HG03558 (cell line): ENCODE measurements around the gene SAV1.
"Not testable (repeated sequence)": the region's sequence is repeated elsewhere in the genome, so short reads cannot be mapped to it uniquely, and the experiment has no call there.

Experiments
- ATAC-seq: cut with Tn5 transposase; IDR thresholded peaks from one replicate; pipeline ENCODE4 v1.9.1; 2021; ENCODE audit warnings: moderate number of reproducible peaks; ENCODE audit not compliant: unreplicated experiment; ENCODE audit errors: extremely low read depth

Gene SAV1

DNA sequence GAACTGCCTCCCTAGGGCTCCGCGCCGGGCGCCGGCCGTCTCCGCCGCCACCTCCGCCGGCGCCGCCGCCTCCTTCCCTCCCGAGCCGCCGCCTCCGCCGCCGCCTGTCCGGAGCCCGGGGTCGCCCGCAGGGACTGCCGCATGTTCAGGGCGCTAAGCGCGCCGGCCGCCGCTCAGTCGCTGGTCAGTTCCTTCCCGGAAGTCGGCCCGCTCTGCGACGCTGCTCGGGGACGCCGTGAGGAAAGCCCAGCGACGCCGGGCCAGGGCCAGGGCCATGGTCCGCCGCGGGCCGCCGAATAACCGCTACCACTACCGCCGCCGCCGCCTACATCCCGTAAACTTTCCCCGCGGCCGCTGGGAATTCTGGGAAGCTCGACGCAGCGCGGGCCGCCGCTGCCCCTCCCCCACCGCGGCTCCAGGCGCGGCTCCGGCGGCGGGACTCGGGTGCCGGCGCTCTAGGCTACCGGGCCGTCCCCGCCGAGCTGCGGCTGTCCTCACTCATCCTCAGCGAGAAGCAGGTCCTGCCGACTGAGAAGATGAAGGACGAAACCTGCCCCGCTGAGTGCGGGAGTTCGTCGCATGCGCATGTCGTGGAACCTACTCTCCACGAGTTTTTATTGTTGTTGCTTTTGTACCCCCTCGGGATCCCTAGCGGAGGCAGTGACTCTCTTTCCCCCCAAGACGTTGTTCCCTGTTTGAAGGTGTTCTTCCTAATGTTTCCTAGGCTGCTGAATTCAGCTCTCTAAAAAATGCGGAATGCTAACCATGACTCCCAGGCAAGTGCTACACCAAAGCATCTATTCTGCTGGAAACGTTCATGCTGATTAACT is at the start of gene SAV1:
TSS of gene SAV1 (minus strand) at position 311 of the 830 bp plus-strand sequence. CDS start 339 bp downstream, outside the sequence.
- ATAC-seq: no peak

DNA sequence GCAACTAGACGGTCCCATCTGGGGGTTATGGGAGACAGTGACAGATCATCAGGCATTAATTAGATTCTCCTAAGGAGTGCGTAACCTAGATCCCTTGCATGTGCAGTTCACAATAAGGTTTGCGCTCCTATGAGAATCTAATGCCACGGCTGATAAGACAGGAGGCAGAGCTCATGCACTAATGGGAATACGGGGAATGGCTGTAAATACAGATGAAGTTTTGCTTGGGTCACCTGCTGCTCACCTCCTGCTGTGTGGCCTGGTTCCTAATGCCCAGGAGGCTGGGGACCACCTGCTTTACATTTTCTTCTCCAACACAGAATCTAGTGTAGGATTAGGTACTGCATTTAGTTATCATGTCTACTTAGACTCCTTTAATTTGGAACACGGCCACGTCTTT is 49.7 kb upstream of the SAV1 start:
- no peak for ATAC-seq

DNA sequence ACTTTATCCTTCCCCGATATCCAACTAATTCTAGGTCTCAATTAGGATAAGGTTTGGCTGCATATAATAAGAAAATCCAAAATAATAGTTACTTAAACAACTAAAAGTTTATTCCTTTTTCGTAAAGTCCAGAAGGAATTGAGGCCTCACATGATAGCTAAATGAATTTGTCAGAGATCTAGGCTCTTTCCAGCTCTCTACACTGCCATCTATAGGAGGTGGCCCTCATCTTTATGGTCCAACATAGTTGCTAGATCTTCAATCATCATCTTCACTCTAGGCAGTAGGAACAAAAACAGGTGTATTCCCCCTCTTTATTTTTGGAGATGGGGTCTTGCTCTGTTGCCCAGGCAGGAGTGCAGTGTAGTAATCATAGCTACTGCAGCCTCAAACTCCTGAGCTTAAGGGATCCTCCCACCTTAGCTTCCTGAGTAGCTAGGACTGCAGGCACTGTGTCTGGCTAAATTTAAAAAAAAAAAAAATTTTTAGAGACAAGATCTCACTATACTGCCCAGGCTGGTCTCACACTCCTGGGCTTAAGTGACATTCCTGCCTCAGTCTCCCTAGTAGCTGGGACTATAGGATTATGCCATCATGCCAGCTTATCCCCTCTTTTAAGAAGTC is 46.5 kb upstream of the SAV1 start:
- no peak for ATAC-seq

DNA sequence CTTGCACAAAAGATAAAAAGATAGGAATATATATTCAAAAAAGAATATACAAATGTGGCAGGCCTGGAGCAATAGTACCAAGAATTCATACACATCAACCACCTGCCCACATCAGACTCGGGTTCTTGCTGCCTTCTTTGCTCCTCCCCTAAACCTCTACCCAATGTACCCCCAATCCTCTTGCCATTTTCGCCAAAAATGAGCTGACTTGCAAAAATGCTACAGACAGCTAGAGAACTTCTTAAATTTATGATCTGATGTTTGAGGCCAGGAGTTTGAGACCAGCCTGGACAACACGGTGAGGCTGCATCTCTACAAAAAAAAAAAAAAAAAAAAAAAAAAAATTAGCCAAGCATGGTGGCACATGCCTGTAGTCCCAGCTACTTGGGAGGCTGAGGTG is 42.9 kb upstream of the SAV1 start:
- ATAC-seq: no peak

DNA sequence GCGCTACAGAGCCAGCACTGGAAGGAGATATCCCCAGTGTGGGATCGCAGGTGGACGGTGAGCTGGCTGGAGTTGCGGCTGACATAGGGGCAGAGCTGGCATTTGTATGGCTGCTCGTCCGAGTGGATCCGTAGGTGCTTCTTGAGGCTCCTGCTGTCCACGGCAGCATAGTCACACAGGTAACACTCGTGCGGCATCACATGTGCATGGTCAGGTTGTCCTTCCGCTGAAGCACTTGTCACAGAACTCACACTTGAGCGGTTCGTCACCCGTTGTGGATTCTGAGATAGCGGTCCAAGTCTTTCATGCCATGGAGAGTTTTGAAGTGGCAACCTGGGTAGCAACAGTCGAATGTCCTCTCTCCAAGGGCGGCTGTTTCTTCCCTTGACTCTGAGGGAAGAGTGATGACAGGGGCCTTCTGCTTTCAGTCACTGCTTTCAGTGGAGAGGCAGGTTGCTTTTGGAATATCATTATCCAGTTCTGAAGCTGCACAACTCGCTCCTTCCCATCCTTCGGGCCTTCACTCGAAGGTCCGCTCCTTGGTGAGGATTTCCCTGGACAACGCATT is 37.0 kb upstream of the SAV1 start:
- no peak for ATAC-seq

DNA sequence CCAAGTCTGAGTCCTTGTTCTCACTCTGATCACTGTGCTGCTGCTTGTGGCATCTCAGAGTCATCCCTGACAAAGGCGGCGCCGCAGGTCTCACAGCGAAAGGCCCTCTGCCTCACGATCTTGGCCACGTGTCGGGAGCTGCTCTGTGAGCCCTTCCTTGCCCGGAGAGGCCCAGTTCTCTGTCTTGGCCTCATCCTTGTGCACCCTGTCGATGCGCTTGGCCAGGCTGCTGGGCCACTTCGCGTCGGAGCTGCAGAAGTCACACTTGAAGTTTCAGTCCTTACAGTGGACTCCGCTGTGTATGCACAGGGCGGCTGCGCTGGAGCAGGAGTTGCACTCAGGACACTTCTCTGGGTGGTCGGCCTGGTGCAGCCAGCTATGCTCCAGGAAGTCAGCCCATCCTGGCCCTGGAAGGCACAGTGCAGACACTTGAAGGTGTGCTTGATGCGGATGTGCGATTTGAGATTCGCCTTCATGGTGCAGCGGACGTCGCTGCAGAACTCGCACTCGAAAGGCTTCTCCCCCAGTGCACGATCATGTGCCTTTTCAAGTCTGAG is 36.4 kb upstream of the SAV1 start:
- no peak for ATAC-seq

DNA sequence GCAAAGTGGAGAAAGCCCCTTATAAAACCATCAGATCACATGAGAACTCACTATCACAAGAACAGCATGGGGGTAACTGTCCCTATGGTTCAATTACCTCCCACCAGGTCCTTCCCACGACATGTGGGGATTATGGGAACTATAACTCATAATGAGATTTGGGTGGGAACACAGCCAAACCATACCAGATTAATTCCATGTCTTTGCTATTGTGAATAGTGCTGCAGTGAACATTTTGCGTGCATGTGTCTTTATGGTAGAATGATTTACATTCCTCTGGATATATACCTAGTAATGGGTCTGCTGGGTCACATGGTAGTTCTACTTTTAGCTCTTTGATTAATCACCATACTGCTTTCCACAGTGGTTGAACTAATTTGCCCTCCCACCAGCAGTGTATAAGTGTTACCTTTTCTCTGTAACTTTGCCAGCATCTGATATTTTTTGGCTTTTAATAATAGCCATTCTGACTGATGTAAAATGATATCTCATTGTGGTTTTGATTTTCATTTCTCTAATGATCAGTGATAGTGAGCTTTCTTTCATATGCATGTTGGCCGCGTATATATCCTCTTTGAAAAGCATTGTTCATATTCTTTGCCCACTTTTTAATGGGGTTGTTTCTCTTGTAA is 29.7 kb upstream of the SAV1 start:
- ATAC-seq: no peak

DNA sequence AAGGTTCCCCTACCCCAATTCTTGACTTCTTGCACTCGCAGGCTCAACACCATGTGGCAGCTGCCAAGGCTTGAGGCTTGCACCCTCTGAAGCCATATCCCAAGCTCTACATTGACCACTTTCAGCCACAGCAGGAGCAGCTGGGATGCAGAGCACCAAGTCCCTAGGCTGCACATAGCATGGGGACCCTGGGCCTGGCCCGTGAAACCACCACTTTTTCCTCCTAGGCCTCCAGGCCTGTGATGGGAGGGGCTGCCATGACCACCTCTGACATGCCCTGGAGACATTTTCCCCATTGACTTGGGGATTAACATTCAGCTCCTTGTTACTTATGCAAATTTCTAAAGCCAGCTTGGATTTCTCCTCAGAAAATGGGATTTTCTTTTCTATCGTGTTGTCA is 26.2 kb upstream of the SAV1 start:
- not testable (repeated sequence) for ATAC-seq

DNA sequence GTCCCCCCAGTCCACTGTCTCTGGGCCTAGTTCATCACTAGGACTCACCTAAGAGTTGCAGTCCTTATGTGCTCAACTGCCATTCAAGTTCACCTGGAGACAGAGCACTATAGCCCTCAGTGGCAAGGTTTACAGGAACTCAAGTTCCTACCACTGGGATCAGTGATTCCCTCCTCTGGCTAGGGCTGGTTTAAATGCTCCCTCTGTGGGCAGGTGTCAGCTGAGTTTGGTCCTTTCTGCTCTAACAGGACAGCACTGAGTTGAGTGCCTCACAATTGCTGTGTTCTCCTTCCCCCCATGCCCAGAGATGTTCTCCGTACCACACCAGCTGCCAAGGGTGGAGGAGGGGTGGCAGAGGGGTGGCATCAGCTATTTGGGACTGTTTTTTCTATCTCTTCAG is 20.8 kb upstream of the SAV1 start:
- no peak for ATAC-seq

DNA sequence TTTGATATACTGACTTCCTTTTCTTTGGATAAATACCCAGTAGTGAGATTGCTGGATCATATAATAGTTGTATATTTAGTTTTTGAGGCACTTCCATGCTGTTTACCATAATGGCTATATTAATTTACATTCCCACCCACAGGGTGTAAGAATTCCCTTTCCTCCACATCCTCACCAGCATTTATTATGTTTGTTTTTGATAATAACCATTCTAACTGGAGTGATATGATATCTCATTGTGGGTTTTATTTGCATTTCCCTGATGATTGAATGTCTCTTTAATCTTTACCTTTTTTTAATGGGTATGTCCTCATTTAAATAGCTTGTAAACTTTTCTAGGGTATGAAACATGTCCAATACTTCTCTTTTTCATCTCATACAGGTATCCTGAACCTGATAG is 11.6 kb upstream of the SAV1 start:
- ATAC-seq: no peak

DNA sequence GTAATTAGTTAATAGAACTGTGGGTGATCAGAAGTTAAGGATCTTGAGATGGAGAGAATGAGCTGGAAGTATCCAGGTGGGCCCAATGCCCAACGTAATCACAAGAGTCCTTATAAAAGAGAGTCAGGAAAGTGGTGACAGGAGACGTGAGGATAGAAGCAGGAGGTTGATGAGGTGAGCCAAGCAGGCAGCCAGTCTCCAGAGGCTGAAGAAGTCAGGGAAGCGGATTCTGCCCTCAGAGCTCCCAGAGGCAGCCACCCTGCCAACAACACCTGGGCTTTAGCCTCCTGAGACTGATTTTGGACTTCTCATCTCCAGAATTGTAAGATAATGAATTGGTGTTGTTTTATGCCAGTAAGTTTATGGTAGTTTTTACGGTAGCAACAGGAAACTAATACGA is 10.1 kb upstream of the SAV1 start:
- no peak for ATAC-seq

DNA sequence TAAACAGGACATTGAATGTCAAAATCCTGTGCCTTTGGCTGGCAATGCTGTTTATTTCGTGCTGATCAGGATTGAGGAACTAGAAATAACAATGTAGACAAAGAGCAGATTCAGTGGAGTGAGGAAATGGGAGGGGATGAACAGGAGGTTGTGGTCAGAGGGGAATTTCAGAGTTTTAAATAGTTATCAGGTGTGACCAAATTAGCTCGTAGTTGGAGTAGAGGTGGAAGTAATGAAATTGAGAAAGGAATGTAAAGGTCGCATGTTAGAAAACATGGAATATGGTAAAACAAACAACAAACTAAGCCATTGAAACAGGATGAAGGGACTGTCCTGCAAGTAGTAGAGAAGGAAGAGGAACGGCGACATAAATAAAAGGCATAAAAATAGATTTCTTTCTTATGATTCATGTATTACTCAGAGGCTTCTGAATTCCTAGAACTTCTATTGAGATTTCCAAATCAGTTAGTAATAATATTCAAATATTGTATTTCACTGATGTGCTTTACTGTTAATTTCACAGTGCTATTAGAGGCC is 9.5 kb upstream of the SAV1 start:
- no peak for ATAC-seq

DNA sequence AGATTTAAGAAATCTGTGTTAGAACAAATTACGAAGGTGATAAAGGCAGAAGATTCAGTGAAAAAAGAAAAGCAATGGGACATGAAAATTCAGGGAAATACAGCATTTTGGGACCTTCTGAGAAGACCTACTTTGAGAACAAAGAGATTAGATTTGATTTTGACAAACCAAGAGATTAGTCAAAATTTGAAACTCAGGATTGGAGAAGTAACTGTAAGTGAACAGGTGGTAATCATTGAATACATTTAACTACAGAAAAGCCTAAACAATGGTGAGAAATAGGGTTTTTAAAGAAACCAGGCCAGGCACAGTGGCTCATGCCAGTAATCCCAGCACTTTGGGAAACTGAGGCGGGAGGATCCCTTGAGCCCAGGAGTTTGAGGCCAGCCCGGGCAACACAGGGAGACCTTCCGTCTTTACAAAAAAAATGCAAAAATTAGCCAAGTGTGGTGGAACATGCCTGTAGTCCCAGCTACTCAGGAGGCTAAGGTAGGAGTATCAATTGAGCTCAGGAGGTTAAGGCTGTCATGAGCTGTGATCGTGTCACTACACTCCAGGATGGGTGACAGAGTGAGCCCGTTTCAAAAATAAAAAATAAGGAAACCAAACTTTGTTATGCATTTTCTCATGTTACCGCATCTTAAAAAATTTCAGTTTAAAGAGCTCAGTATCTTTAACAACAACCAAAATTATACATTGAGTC is 8.9 kb upstream of the SAV1 start:
- no peak for ATAC-seq

DNA sequence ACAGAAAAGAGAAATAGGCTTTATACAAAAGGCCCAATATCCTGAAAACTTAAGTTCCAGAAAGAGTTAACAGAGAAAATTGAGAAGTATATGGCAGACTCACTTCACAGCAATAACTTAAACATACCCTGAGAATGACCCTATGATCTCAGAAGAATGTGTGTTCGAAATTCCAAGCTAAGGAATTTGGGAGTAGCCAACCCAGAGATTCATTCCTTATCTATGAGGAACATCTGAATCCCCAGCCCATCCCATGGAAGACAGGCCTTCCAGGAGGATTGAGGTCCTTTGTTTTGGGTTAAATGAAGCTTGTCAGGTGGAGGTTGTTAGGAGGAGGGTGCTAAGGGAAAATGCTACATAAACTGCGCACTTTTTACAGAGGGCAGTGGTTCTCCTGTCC is 7.5 kb upstream of the SAV1 start:
- no peak for ATAC-seq

DNA sequence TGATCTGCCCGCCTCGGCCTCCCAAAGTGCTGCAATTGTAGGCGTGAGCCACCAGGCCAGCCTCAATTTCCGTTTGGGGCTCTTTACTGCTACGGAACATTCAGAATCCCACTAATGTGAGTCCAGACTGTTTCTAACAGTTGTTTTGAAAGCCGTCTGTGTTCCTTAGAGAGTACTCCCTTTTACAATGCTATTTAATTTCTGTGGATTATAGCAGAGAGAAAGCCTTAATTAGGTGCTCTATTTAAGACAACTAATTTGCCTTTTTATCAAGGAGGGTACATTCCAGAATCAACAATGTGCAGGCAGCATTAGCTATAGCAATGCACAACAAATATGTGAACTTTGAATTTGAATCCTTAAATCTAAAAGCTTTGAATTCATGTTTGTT is 2.8 kb upstream of the SAV1 start:
- no peak for ATAC-seq

DNA sequence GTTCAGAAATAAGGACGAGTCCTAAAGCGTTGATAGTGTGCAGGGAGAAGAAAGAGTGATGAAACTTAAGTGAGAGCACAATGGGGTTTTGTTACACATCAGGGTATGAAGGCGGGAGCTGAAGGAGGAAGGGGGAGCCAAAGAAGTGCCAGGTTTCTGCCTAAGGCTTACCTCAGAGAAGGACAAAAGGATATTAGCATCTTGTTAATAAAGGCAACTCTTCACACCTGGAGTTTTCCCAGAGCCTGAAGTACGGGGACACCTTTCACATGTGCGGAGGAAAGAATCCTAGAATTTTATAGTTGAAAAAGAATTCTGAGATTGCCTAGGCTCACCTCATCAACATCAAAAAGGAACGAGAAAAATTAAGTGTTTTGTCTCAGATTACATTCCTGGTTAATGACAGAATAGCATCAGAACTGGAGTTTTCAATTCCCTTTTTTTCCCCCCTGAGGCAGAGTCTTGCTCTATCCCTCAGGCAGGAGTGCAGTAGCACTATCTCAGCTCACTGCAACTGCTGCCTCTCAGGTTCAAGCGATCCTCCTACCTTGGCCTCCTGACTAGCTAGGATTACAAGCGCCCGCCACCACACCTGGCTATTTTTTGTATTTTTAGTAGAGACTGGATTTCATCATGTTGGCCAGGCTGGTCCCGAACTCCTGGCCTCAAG is 2.2 kb upstream of the SAV1 start:
- ATAC-seq: no peak

DNA sequence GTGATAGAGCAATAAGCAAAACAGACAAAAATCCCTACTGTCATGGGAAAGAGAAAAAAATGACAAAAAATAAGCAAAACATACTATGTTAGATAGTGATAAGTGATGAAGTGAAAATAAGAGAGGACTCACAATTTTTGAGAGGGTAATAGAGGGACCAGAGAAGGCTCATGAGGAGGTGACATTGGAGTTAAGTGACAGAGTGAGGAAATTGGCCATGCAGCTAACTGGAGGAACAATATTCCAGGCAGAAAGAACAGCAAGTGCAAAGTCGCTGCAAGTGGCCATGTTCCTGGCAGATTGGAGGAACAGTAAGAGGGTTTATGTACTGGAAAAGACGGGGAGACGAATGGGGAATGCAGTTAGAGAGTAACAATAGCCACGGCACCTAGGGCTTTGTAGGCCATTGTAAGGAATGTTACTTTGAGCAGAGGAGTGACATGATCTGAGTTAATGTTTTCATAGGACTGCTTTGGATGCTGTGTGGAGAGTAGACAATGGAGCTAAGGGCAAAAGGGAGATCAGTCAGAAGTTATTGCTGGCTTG is 1.4 kb upstream of the SAV1 start:
- no peak for ATAC-seq

DNA sequence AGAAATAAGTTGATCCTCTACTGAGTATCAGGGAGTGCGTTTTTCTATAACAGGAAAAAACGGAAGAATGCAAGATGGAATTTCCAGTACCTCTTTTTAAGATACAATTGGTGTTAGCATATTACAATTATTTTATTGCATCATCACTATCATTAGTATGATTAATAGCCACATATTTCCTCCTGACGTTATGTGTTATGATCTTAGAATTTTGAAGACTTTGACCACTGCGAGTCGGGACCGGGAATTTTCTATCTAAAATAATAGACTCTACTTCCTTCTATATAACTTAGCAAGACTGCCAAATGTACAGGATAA is 679 bp upstream of the SAV1 start:
- ATAC-seq: no peak

DNA sequence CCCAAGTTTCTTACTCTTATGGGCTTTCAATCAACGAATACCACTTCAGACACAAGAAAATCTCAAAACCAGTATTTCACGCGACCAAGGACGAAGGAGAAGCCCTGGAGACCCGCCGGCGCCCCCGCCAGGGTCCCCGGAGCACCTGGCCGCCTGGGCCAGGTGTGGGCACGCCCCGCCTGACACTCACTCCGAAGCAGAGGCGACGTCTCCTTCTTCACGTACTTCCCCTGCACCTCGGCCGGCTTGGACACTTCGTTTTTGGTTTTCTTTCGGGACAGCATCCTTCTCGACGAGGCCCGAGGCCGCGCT is 466 bp downstream of the SAV1 start:
- ATAC-seq: no peak
